ENCODE results near the gene ABCC11. TPM values are rescaled to one million over a fixed set of nuclear protein-coding genes. Genes with fewer than 3 reads are reported as not detected.

Gene ABCC11
- total and polyA plus RNA-seq, 10 donors, result 0.05 to 0.37 (median 0.18) TPM; not detected in 4

DNA sequence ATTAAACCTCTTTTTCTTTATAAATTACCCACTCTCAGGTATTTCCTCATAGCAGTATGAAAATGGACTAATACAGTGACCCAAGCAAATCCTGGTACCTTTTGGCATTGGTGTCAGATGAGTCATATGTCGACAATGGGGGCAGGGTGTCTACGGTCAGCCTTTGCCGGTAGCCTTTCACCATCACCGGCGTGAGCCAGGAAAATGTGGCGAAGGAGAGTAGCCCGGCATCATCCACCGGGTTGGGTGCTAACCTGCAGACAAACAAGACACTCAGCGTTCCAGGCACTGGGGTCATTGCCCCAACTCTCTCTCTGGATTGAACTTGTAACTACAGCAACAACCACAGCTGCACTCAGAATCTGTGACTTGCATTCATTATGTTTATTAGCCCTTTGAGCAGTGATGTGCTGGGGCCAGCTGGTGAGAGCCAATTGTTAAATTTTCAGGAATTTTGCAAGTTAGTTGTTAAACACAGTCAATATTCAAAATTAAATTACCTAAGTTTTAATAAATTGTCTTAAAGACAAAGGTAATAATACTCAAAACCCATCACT lies 103.4 kb downstream of the ABCC11 start:
- H3K4me1 ChIP-seq, result no peaks in the 10 kb centered on the region
- peaks cover 0 to 15% (median 0%) of the 10 kb centered on the region in 7 donors for H3K27me3 ChIP-seq (replicated peaks in 1 of 7)
- WGBS, 5 donors, result 94 to 95% (median 95%) methylated on average over 9 of the region's 9 CpGs
- no peak overlapping the region for H3K4me3 ChIP-seq
- H3K9me3 ChIP-seq, result peaks cover 0 to 8% (median under 1%) of the 10 kb centered on the region in 8 donors
- TF ChIP-seq POLR2A (IDR thresholded peaks at IDR 0.05) (no peak), POLR2AphosphoS5 (IDR thresholded peaks at IDR 0.05) (no peak), CTCF (IDR thresholded peaks at IDR 0.05 in 8 of 11, conservative IDR thresholded peaks at IDR 0.05 in 3 of 11) (no peak)
- intact Hi-C loops (cut with DNase I; ENCODE audit: low total_unique reads), result no loop called here
- DNase-seq, result no peak
- no peak overlapping the region for H3K27ac ChIP-seq
- H3K36me3 ChIP-seq, result no peaks in the 10 kb centered on the region

DNA sequence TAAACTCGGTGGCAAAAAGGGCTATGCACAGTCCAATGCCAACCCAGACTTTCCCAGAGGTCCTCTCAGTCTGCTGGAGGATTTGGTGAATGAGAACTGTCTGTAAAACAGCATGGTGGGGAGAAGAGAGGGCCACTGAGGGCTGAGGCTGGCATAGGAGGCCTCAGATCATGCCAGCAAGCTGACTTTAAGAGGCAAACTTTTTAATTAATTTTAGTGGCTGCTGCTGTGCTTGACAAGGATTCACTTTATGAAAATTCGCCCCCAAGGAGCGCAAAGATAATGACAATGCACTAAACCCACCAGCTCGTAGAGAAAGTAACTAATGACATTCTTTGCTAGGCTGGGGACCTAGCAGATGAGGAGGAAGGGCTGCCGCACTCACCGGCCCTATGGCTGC lies 106.5 kb downstream of the ABCC11 start:
- TF ChIP-seq CTCF (IDR thresholded peaks at IDR 0.05 in 8 of 11, conservative IDR thresholded peaks at IDR 0.05 in 3 of 11) (no peak), POLR2AphosphoS5 (IDR thresholded peaks at IDR 0.05) (no peak), POLR2A (IDR thresholded peaks at IDR 0.05) (no peak)
- peaks cover 0 to 7% (median 0%) of the 10 kb centered on the region in 7 donors for H3K27me3 ChIP-seq (replicated peaks in 1 of 7)
- no peak overlapping the region for H3K4me3 ChIP-seq
- H3K9me3 ChIP-seq, result no peaks in the 10 kb centered on the region
- no peaks in the 10 kb centered on the region for H3K36me3 ChIP-seq
- no peak for DNase-seq
- no peaks in the 10 kb centered on the region for H3K4me1 ChIP-seq
- intact Hi-C loops (cut with DNase I; ENCODE audit: low total_unique reads), result no loop called here
- H3K27ac ChIP-seq, result no peak overlapping the region
- WGBS, 5 donors, result 89 to 94% (median 92%) methylated on average over 6 of the region's 6 CpGs

DNA sequence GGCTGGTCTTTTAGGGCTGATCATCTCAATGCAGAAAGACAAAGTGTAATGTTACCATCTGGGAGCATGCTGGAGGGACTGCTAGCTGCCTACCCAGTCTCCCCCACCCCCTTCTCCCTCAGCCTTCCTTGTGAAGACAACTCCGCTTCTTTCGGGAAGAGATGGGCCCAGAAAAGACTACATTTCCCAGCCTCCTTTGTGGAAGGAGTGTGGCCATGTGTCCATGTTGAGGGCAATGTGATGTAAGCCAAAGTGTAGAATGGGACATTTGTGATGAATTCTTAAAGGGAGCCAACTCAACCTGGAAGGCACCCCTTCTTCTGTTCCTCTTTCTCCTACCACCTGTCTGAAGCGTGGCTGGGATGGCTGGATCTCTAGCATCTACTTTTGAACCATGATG lies 107.8 kb downstream of the ABCC11 start:
- H3K36me3 ChIP-seq, result no peaks in the 10 kb centered on the region
- TF ChIP-seq POLR2A (IDR thresholded peaks at IDR 0.05), result no peak
- no peak for TF ChIP-seq CTCF (IDR thresholded peaks at IDR 0.05 in 8 of 11, conservative IDR thresholded peaks at IDR 0.05 in 3 of 11)
- no peak for TF ChIP-seq POLR2AphosphoS5 (IDR thresholded peaks at IDR 0.05)
- intact Hi-C loops (cut with DNase I; ENCODE audit: low total_unique reads), result no loop called here
- H3K27me3 ChIP-seq (replicated peaks in 1 of 7), result peaks cover 0 to 7% (median 0%) of the 10 kb centered on the region in 7 donors
- H3K4me1 ChIP-seq, result no peaks in the 10 kb centered on the region
- no peak for DNase-seq
- 85 to 94% (median 91%) methylated on average over 3 of the region's 3 CpGs for WGBS, 5 donors
- no peaks in the 10 kb centered on the region for H3K9me3 ChIP-seq
- H3K4me3 ChIP-seq, result no peak overlapping the region
- H3K27ac ChIP-seq, result no peak overlapping the region

DNA sequence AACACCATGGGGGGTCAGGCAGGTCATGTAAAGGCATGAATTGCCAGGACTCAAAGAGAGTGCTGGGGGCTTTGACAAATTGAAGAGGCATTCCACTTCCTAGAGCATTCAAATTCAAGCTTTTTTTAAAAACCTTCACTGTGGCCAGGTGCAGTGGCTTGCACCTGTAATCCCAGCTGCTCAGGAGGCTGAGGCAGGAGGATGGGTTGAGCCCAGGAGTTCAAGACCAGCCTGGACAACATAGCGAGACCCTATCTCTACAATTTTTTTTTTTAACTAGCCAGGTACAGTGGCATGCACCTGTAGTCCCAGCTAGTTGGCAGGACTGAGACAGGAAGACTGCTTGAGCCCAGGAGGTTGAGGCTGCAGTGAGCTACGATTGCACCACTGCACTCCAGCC lies 108.8 kb downstream of the ABCC11 start:
- Histone ChIP-seq H3K36me3 (no peaks in the 10 kb centered on the region), H3K4me3 (no peak overlapping the region), H3K4me1 (no peaks in the 10 kb centered on the region), H3K27ac (no peak overlapping the region), H3K9me3 (no peaks in the 10 kb centered on the region), H3K27me3 (replicated peaks in 1 of 7) (peaks cover 0 to 7% (median 0%) of the 10 kb centered on the region in 7 donors)
- intact Hi-C loops (cut with DNase I; ENCODE audit: low total_unique reads), result no loop called here
- TF ChIP-seq CTCF (IDR thresholded peaks at IDR 0.05 in 8 of 11, conservative IDR thresholded peaks at IDR 0.05 in 3 of 11) (no peak), POLR2A (IDR thresholded peaks at IDR 0.05) (no peak), POLR2AphosphoS5 (IDR thresholded peaks at IDR 0.05) (no peak)
- no peak for DNase-seq
- 78 to 95% (median 83%) methylated on average over 2 of the region's 2 CpGs for WGBS, 5 donors

All from spleen (tissue), 11 donors.